ENCODE measurements around the gene CMSS1. TPM values are rescaled to one million over a fixed set of nuclear protein-coding genes. Genes with fewer than 3 reads are reported as not detected.

The CMSS1 gene
- total RNA-seq, 1 experiment from 2014 or later, result 98.6 TPM

GRCh38 chr3:99874237-99875002 lies 56.8 kb downstream of the CMSS1 start:
- no peak for TF ChIP-seq EZH2 (IDR thresholded peaks at IDR 0.05; ENCODE audit: borderline replicate concordance, low read depth, low read length, poor library complexity, severe bottlenecking)
- TF ChIP-seq, protein P1, sequence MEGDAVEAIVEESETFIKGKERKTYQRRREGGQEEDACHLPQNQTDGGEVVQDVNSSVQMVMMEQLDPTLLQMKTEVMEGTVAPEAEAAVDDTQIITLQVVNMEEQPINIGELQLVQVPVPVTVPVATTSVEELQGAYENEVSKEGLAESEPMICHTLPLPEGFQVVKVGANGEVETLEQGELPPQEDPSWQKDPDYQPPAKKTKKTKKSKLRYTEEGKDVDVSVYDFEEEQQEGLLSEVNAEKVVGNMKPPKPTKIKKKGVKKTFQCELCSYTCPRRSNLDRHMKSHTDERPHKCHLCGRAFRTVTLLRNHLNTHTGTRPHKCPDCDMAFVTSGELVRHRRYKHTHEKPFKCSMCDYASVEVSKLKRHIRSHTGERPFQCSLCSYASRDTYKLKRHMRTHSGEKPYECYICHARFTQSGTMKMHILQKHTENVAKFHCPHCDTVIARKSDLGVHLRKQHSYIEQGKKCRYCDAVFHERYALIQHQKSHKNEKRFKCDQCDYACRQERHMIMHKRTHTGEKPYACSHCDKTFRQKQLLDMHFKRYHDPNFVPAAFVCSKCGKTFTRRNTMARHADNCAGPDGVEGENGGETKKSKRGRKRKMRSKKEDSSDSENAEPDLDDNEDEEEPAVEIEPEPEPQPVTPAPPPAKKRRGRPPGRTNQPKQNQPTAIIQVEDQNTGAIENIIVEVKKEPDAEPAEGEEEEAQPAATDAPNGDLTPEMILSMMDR (conservative IDR thresholded peaks at IDR 0.05; ENCODE audit: low read depth, low read length), result no peak
- POLR2A ChIA-PET (ENCODE audit: low non-redundant PET), result no interaction called here
- peaks cover 12% of the 10 kb centered on the region for H3K4me1 ChIP-seq (ENCODE audit: insufficient read depth, low read length, poor library complexity, severe bottlenecking)
- no peak for DNase-seq (ENCODE audit: low spot score)
- no peaks in the 10 kb centered on the region for H3K9me3 ChIP-seq (ENCODE audit: low read depth, low read length, poor library complexity, severe bottlenecking)
- no peak overlapping the region for H3K4me3 ChIP-seq (ENCODE audit: low read depth, low read length, poor library complexity, severe bottlenecking)
- intact Hi-C loops (cut with micrococcal nuclease; ENCODE audit: unreplicated experiment), result no loop called here
- CTCF ChIA-PET, result no interaction called here
- H3K27me3 ChIP-seq (replicated peaks; ENCODE audit: insufficient read depth, low read depth, low read length, poor library complexity), result no peaks in the 10 kb centered on the region
- H3K27ac ChIP-seq (ENCODE audit: low read depth, low read length, poor library complexity, severe bottlenecking), result no peak overlapping the region
- BruUV-seq (replicated peaks), result no TSS peak
- no peaks in the 10 kb centered on the region for H3K36me3 ChIP-seq (ENCODE audit: insufficient read depth, low read length, poor library complexity, severe bottlenecking)

DNA sequence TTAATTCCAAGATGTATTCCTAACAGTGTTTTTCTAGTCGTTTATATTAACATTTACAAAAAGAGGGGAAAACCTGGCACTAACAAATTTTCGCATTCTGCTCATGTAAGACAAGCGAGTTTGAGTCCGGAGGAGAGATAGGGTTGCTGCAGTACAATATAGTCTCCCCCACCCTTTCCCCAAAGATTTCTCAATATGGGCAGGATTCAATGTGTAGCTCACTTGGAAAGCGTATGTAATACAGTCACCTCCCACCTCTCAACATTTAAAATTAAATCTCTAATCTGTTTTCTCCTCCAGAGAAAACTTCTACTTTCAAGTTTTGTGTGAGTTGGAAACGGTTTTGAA lies 57.9 kb downstream of the CMSS1 start:
- ChIA-PET POLR2A (ENCODE audit: low non-redundant PET) (no interaction called here), CTCF (interaction anchor here (0.6 kb wide), 2 partner anchors 43 to 52 kb away, joined by 4 read pairs; no protein-coding TSS in a partner anchor)
- Histone ChIP-seq H3K27ac (ENCODE audit: low read depth, low read length, poor library complexity, severe bottlenecking) (peak overlapping the region; percentile 62), H3K27me3 (replicated peaks; ENCODE audit: insufficient read depth, low read depth, low read length, poor library complexity) (no peaks in the 10 kb centered on the region), H3K9me3 (ENCODE audit: low read depth, low read length, poor library complexity, severe bottlenecking) (no peaks in the 10 kb centered on the region), H3K4me1 (ENCODE audit: insufficient read depth, low read length, poor library complexity, severe bottlenecking) (peaks cover 12% of the 10 kb centered on the region), H3K4me3 (ENCODE audit: low read depth, low read length, poor library complexity, severe bottlenecking) (peak overlapping the region; percentile 62), H3K36me3 (ENCODE audit: insufficient read depth, low read length, poor library complexity, severe bottlenecking) (no peaks in the 10 kb centered on the region)
- BruUV-seq (replicated peaks), result no TSS peak
- TF ChIP-seq, protein P1 (conservative IDR thresholded peaks at IDR 0.05; ENCODE audit: low read depth, low read length), result no peak
- TF ChIP-seq EZH2 (IDR thresholded peaks at IDR 0.05; ENCODE audit: borderline replicate concordance, low read depth, low read length, poor library complexity, severe bottlenecking), result no peak
- intact Hi-C loops (cut with micrococcal nuclease; ENCODE audit: unreplicated experiment), result no loop called here
- peak; percentile 68 for DNase-seq (ENCODE audit: low spot score)

DNA sequence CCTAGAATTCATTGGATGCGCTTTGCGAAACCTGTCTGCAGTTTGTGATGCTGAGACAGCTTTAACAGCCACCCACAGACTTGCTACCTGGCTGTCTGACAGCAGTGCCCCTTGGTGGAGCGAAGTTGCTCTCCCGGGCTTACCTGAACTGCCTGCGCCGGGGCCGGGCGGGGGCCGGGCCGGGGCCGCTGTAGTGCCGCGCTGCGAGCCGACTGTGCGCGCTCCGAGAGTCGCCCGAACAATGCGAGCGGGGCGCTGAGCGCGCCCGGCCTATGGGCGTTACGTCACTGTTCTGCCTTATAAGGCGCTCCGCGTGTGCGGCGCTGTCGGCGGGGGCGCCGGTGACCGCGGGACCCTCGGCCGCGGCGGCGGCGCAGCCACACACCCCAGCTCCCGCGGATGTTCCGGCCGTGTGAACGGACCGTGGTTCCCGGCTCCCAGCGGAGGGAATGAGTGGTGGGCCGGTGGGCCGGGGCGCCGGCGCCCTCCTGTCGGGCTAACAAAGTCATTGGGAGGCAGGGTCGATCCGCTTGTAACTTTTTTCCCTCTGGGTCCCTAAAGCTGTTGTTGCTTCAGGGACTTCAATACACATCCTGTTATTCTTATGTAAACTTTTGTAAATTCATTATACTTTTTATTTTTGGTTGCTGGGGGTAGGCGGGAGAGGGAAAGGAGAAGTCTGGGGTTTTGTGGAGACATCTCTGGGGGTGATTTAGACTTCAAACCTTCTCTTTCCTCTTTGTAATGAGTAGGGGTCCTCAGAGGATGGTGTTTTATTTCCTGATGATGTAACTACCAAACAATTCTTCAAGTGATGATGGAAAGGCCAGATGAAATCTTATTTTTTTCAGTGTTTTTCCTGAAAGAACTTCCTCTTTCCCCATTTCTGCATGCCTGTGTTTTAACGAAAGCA lies 58.5 kb downstream of the CMSS1 start:
- no peaks in the 10 kb centered on the region for H3K27me3 ChIP-seq (replicated peaks; ENCODE audit: insufficient read depth, low read depth, low read length, poor library complexity)
- no peaks in the 10 kb centered on the region for H3K9me3 ChIP-seq (ENCODE audit: low read depth, low read length, poor library complexity, severe bottlenecking)
- H3K36me3 ChIP-seq (ENCODE audit: insufficient read depth, low read length, poor library complexity, severe bottlenecking), result no peaks in the 10 kb centered on the region
- TF ChIP-seq, protein P1 (conservative IDR thresholded peaks at IDR 0.05; ENCODE audit: low read depth, low read length), result no peak
- no peak for TF ChIP-seq EZH2 (IDR thresholded peaks at IDR 0.05; ENCODE audit: borderline replicate concordance, low read depth, low read length, poor library complexity, severe bottlenecking)
- TSS peak; percentile 89 for BruUV-seq (replicated peaks)
- ChIA-PET CTCF (interaction anchor here (0.6 to 0.7 kb wide), 3 partner anchors 44 to 192 kb away, joined by 4 read pairs; no protein-coding TSS in a partner anchor), POLR2A (ENCODE audit: low non-redundant PET) (no interaction called here)
- H3K27ac ChIP-seq (ENCODE audit: low read depth, low read length, poor library complexity, severe bottlenecking), result peak overlapping the region; percentile 62
- peak overlapping the region; percentile 62 for H3K4me3 ChIP-seq (ENCODE audit: low read depth, low read length, poor library complexity, severe bottlenecking)
- peak; percentile 88 for DNase-seq (ENCODE audit: low spot score)
- H3K4me1 ChIP-seq (ENCODE audit: insufficient read depth, low read length, poor library complexity, severe bottlenecking), result peaks cover 12% of the 10 kb centered on the region
- intact Hi-C loops (cut with micrococcal nuclease; ENCODE audit: unreplicated experiment), result no loop called here

Measured in A673 (cell line).